Right lobe of liver (tissue), 4 donors: Measurements from ENCODE around the gene MED9.

ENCODE experiments used
- CTCF ChIP-seq, 4 donors: fragments of 200-600 bp in 3 of 4; fragments of 450-650 bp in 1 of 4; IDR thresholded peaks; one replicate each; pipeline versions ENCODE4 v1.5.1 to v1.8.0; 2016 to 2022; ENCODE audit warnings: antibody characterized with exemption in 4 of 4, mild to moderate bottlenecking in 2 of 4
- POLR2A ChIP-seq: fragments of 450-650 bp; IDR thresholded peaks from one replicate; pipeline ENCODE4 v1.6.1; 2017; ENCODE audit warnings: antibody characterized with exemption, mild to moderate bottlenecking
- donor health status: DM: no; HTN: no; CAD: no.
- donor health status: DM: no; HTN: no; CAD: no.
- donor health status: DM: no; HTN: yes; CAD: no.

DNA sequence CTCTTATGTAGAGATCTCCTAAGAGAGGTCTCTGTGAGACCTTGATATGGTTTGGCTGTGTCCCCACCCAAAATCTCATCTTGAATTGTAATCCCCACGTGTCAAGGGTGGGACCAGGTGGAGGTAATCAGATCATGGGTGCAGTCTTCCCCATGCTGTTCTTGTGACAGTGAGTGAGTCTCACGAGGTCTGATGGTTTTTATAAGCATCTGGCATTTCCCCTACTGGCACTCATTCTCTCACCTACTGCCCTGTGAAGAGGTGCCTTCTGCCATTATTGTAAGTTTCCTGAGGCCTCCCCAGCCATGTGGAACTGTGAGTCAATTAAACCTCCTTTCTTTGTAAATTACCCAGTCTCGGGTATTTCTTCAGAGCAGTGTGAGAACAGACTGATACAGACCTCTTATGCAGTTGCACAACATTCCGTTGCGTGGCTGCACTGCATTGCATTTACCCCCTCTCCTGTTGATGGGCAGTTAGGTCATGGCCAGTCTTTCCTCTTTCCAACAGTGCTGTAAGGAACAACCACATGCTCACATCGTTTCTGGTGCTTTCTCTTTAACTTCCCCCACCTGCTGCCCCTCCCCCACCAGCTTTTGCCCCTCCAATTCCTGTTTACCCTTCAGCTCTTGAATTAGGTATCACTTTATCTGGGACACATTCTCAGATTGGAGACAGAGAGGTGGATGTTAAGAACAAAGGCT lies 43.6 kb upstream of the MED9 start:
- no peak for TF ChIP-seq POLR2A
- peak in 1 of 4 donors; percentile 9 for TF ChIP-seq CTCF (IDR thresholded peaks at IDR 0.05)
